Endothelial cell of umbilical vein (primary cell): ENCODE data around the gene OPCML. TPM values are rescaled to one million over a fixed set of nuclear protein-coding genes. Genes with fewer than 3 reads are reported as not detected.

Source experiments
- BruUV-seq: library from RNA; stranded (reverse); fragments of 400-500 nt; replicated peaks from 2 replicates; lab custom pipeline; 2021; lab: Mats Ljungman, UMichigan
- CTCF ChIA-PET: fragments of 300-600, 350-600 bp; sonication (Branson Sonifier 250); formaldehyde crosslinking; loops from one replicate; lab custom pipeline; 2021; ENCODE audit warnings: antibody characterized with exemption, inconsistent platforms; lab: Charles Lee
- POLR2A ChIA-PET: fragments of 300-600, 350-600 bp; sonication (Branson Sonifier 250); formaldehyde crosslinking; loops from one replicate; lab custom pipeline; 2021; ENCODE audit warnings: antibody characterized with exemption, inconsistent platforms; lab: Charles Lee
- DNase-seq: peaks from one replicate; pipeline ENCODE4 v3.0.0-alpha.2; 2011; ENCODE audit warnings: low read depth, low spot score
- FAIRE-seq: peaks from 2 replicates; lab custom pipeline; 2011; peaks lifted over from hg19 to GRCh38; lab: Jason Lieb, UNC
- H2AFZ ChIP-seq: 2 replicates; pipeline ENCODE4 v1.6.0; 2012; ENCODE audit warnings: low read depth, low read length, control low read depth, inconsistent platforms
- H3K27ac ChIP-seq: 2 replicates; pipeline ENCODE4 v1.5.1; 2011; ENCODE audit warnings: low read depth, mild to moderate bottlenecking, control low read depth, low read length, moderate library complexity; ENCODE audit not compliant: insufficient read depth
- H3K27me3 ChIP-seq, 2 experiments: 2 replicates each; pipeline versions ENCODE4 v1.6.0 to v1.6.1; 2011; ENCODE audit warnings: low read length in 2 of 2, mixed read lengths in 1 of 2; ENCODE audit not compliant: control insufficient read depth in 2 of 2, insufficient read depth in 2 of 2
- H3K36me3 ChIP-seq, 2 experiments: 2 replicates in 1 of 2; 3 replicates in 1 of 2; pipeline ENCODE4 v1.5.1; 2011; ENCODE audit warnings: low read length in 2 of 2, mild to moderate bottlenecking in 1 of 2, moderate library complexity in 1 of 2; ENCODE audit not compliant: control insufficient read depth in 2 of 2, insufficient read depth in 2 of 2; ENCODE audit errors: extremely low read depth in 1 of 2
- H3K4me1 ChIP-seq: 3 replicates; pipeline ENCODE4 v1.5.1; 2011; ENCODE audit warnings: mild to moderate bottlenecking, low read length; ENCODE audit not compliant: control insufficient read depth, insufficient read depth; ENCODE audit errors: extremely low read depth
- H3K4me2 ChIP-seq: 2 replicates; pipeline ENCODE4 v1.6.1; 2011; ENCODE audit warnings: low read length, control low read depth, mixed read lengths; ENCODE audit not compliant: insufficient read depth
- H3K4me3 ChIP-seq, 3 experiments: fragments of 200-600 bp in 1 of 3; sonication (generic), shearing (Covaris generic) in 1 of 3; replicated peaks in 1 of 3; 2 replicates each; pipeline ENCODE4 v1.5.1; 2011 to 2016; ENCODE audit warnings: control low read depth in 3 of 3, low read length in 3 of 3, mild to moderate bottlenecking in 2 of 3, inconsistent platforms in 1 of 3, low read depth in 1 of 3, moderate library complexity in 1 of 3; ENCODE audit not compliant: insufficient read depth in 1 of 3
- H3K79me2 ChIP-seq: 2 replicates; pipeline ENCODE4 v1.6.0; 2012; ENCODE audit warnings: low read length, inconsistent platforms; ENCODE audit not compliant: control insufficient read depth, insufficient read depth
- H3K9ac ChIP-seq: replicated peaks from 2 replicates; pipeline ENCODE3; 2011; ENCODE audit warnings: low read length, control low read depth; ENCODE audit not compliant: insufficient read depth; ENCODE audit errors: extremely low read depth
- H3K9me1 ChIP-seq: replicated peaks from 3 replicates; pipeline ENCODE4 v1.6.0; 2011; ENCODE audit warnings: mild to moderate bottlenecking, low read length; ENCODE audit not compliant: control insufficient read depth, insufficient read depth; ENCODE audit errors: extremely low read depth
- H3K9me3 ChIP-seq: replicated peaks from 2 replicates; pipeline ENCODE4 v1.5.1; 2012; ENCODE audit warnings: low read length, inconsistent platforms; ENCODE audit not compliant: control insufficient read depth, insufficient read depth
- H4K20me1 ChIP-seq: replicated peaks from 2 replicates; pipeline ENCODE3; 2011; ENCODE audit warnings: mild to moderate bottlenecking, low read length; ENCODE audit not compliant: control insufficient read depth, insufficient read depth; ENCODE audit errors: extremely low read depth
- EZH2 ChIP-seq: IDR thresholded peaks from 2 replicates; pipeline ENCODE4 v1.6.1; 2012; ENCODE audit warnings: borderline replicate concordance, low read depth, mild to moderate bottlenecking, moderate library complexity, low read length, inconsistent platforms; ENCODE audit not compliant: severe bottlenecking
- FOS ChIP-seq: IDR thresholded peaks from 2 replicates; pipeline ENCODE4 v1.6.1; 2011; ENCODE audit warnings: mild to moderate bottlenecking, low read length, moderate library complexity, borderline replicate concordance; ENCODE audit not compliant: insufficient read depth
- GATA2 ChIP-seq: IDR thresholded peaks from 2 replicates; pipeline ENCODE4 v1.7.0; 2011; ENCODE audit warnings: low read depth, mild to moderate bottlenecking, moderate library complexity, mixed read lengths, low read length; ENCODE audit not compliant: insufficient read length, insufficient read depth
- JUN ChIP-seq: IDR thresholded peaks from 2 replicates; pipeline ENCODE4 v1.6.1; 2011; ENCODE audit warnings: borderline replicate concordance, low read depth; ENCODE audit not compliant: insufficient read length, insufficient read depth
- MAX ChIP-seq: IDR thresholded peaks from 2 replicates; pipeline ENCODE4 v1.6.1; 2011; ENCODE audit not compliant: insufficient read depth, insufficient read length
- MYC ChIP-seq: IDR thresholded peaks from one replicate; pipeline ENCODE4 v1.6.1; 2011; ENCODE audit warnings: mild to moderate bottlenecking, low read depth, low read length
- POLR2A ChIP-seq: IDR thresholded peaks from 2 replicates; pipeline ENCODE4 v1.6.1; 2012; ENCODE audit warnings: low read depth, mild to moderate bottlenecking, control low read depth, low read length
- POLR2AphosphoS5 ChIP-seq: IDR thresholded peaks from 2 replicates; pipeline ENCODE4 v1.6.1; 2012; ENCODE audit warnings: low read depth, mild to moderate bottlenecking, control low read depth, low read length, moderate library complexity; ENCODE audit not compliant: insufficient read depth
- dilution Hi-C: fragments of 300-500 bp; cut with MboI; formaldehyde crosslinking; loops from one replicate; pipeline ENCODE4 v1.15.0; 2019; ENCODE audit warnings: low sequenced_read_pairs; ENCODE audit not compliant: extremely low pct_ligation_motif_present
- intact Hi-C: fragments of 100-400 bp; cut with micrococcal nuclease; formaldehyde crosslinking; loops from one replicate; pipeline ENCODE4 v1.10.0; 2022
- polyA plus RNA-seq, 4 experiments: library from polyadenylated mRNA; depleted of rRNA in 3 of 4; stranded (reverse) in 3 of 4; unstranded in 1 of 4; fragments of >200 nt; gene quantifications; 2 replicates each; pipeline versions ENCODE4 v1.2.1 to v1.2.3, GENCODE V29; 2011 to 2012; ENCODE audit warnings: missing spikeins in 1 of 4
- total RNA-seq: library from RNA; stranded (reverse); gene quantifications from 2 replicates; pipeline ENCODE4 v1.2.3, GENCODE V29; 2021
- TF ChIP-seq, protein P1 (sequence below), 2 donors: IDR thresholded peaks; 1 replicate in 1 of 2; 2 replicates in 1 of 2; pipeline ENCODE4 v1.5.1; 2011; ENCODE audit warnings: low read length in 2 of 2, mild to moderate bottlenecking in 2 of 2, moderate library complexity in 2 of 2, control low read depth in 1 of 2, inconsistent platforms in 1 of 2, low read depth in 1 of 2; ENCODE audit not compliant: insufficient read depth in 1 of 2; ENCODE audit errors: extremely low read depth in 1 of 2

The OPCML gene
- total and polyA plus RNA-seq, 2 donors (not counting 3 experiments of a cell fraction or from before 2014, with no cell fraction given), result not detected

DNA sequence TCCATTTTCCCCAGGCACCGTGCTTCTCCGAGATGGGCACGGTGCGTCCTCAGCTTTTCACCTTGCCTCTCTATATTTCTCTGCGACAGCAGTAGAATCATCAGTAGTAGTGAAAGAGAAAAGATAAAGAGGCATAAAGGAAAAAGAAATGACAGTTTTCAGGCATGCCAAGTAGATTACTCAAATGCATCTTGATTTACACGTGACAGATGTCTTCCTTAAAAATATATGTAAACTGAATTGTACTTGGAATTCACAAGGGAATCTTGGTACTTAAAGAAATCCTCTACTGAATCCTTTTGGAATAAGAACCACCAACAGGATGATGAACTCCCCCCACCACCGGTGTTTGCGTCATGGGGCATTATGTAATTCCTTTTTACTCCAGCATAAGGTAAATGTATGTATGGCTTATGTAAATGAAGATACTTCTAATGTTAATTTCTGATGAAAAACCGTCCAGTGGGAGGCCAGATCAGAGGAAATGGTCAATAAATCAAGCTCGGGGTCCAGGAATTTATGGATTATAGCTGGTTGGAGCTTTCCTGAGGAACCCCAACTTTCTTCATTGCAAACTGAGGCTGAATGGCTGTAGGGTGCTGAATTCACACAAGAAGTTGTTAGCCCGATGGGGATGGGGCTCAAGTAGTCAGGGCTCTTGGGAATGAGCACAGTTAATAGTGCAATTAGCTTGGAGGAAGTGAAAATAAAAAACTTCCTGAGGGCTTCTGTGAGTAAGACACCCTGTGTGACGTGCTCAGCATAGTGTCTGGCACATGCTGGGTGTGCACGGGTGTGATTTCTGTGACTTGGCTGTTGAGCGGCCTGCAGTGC is 630.4 kb downstream of the OPCML start:
- peaks cover 1% of the 10 kb centered on the region for H3K9me3 ChIP-seq
- no peak overlapping the region for H3K9ac ChIP-seq
- H4K20me1 ChIP-seq, result no peaks in the 10 kb centered on the region
- ChIA-PET POLR2A (no interaction called here), CTCF (no interaction called here)
- dilution Hi-C loops (no loop called here), intact Hi-C loops (no loop called here)
- FAIRE-seq (no peak), DNase-seq (no peak)
- no peaks in the 10 kb centered on the region for H3K79me2 ChIP-seq
- BruUV-seq, result no TSS peak
- no peaks in the 10 kb centered on the region for H3K9me1 ChIP-seq
- H3K4me2 ChIP-seq, result no peak overlapping the region
- H3K27me3 ChIP-seq, result no peaks in the 10 kb centered on the region
- no peaks in the 10 kb centered on the region for H3K36me3 ChIP-seq
- H3K4me3 ChIP-seq, result no peak overlapping the region
- H3K27ac ChIP-seq, result no peak overlapping the region
- H2AFZ ChIP-seq, result no peak overlapping the region
- H3K4me1 ChIP-seq, result no peaks in the 10 kb centered on the region
- no peak for TF ChIP-seq GATA2
- TF ChIP-seq POLR2AphosphoS5, result no peak
- TF ChIP-seq EZH2, result no peak
- TF ChIP-seq JUN, result no peak
- TF ChIP-seq FOS, result no peak
- TF ChIP-seq MAX, result no peak
- TF ChIP-seq, protein P1, sequence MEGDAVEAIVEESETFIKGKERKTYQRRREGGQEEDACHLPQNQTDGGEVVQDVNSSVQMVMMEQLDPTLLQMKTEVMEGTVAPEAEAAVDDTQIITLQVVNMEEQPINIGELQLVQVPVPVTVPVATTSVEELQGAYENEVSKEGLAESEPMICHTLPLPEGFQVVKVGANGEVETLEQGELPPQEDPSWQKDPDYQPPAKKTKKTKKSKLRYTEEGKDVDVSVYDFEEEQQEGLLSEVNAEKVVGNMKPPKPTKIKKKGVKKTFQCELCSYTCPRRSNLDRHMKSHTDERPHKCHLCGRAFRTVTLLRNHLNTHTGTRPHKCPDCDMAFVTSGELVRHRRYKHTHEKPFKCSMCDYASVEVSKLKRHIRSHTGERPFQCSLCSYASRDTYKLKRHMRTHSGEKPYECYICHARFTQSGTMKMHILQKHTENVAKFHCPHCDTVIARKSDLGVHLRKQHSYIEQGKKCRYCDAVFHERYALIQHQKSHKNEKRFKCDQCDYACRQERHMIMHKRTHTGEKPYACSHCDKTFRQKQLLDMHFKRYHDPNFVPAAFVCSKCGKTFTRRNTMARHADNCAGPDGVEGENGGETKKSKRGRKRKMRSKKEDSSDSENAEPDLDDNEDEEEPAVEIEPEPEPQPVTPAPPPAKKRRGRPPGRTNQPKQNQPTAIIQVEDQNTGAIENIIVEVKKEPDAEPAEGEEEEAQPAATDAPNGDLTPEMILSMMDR (IDR thresholded peaks at IDR 0.05; ENCODE audit: extremely low read depth in 1 of 2, insufficient read depth in 1 of 2, low read depth in 1 of 2, low read length in 2 of 2), result no peak
- TF ChIP-seq MYC, result no peak
- no peak for TF ChIP-seq POLR2A
